Left ventricle myocardium inferior (tissue), 1 donor: ENCODE results near the gene ANKRD24. TPM values are rescaled to one million over a fixed set of nuclear protein-coding genes. Genes with fewer than 3 reads are reported as not detected.
"Not testable (repeated sequence)": the region's sequence is repeated elsewhere in the genome, so short reads cannot be mapped to it uniquely, and the experiment has no call there.

Source experiments
- DNase-seq: peaks from one replicate; pipeline ENCODE4 v3.0.0-alpha.2; 2020
- H3K27ac ChIP-seq: fragments of 200-600 bp; replicated peaks from 2 replicates; pipeline ENCODE4 v1.8.0; 2021
- H3K27me3 ChIP-seq: fragments of 200-600 bp; 2 replicates; pipeline ENCODE4 v1.8.0; 2021; ENCODE audit warnings: low read depth
- H3K36me3 ChIP-seq: fragments of 200-600 bp; 2 replicates; pipeline ENCODE4 v1.8.0; 2021
- H3K4me1 ChIP-seq: fragments of 200-600 bp; 2 replicates; pipeline ENCODE4 v1.8.0; 2021
- H3K4me3 ChIP-seq: fragments of 200-600 bp; 2 replicates; pipeline ENCODE4 v1.8.0; 2021; ENCODE audit warnings: mild to moderate bottlenecking, moderate library complexity
- H3K9me3 ChIP-seq: fragments of 200-600 bp; replicated peaks from 2 replicates; pipeline ENCODE4 v1.8.0; 2021
- CTCF ChIP-seq: fragments of 200-600 bp; IDR thresholded peaks from 2 replicates; pipeline ENCODE4 v1.8.0; 2021; ENCODE audit warnings: antibody characterized with exemption, mild to moderate bottlenecking, borderline replicate concordance
- intact Hi-C: fragments of 100-400 bp; cut with micrococcal nuclease; formaldehyde crosslinking; loops from one replicate; pipeline ENCODE4 v1.11.0; 2022
- total RNA-seq: library from RNA; stranded (reverse); fragmentation: NEBNext Ultra II Directional; extraction: Animal tissue kit (Norgen Biotek cat#: 25700); gene quantifications from one replicate; pipeline ENCODE4 v1.2.1, GENCODE V29; 2021
- donor health status: DM: no; HTN: yes; CAD: no; lungs with severe emphysema.

Gene ANKRD24
- total RNA-seq, 1 donor from 2014 or later, result 0.22 TPM

- H3K27ac ChIP-seq, result no peak overlapping the region
- H3K4me1 ChIP-seq, result peaks cover 9% of the 10 kb centered on the region
- H3K9me3 ChIP-seq, result no peaks in the 10 kb centered on the region
- no peaks in the 10 kb centered on the region for H3K36me3 ChIP-seq
- intact Hi-C loops, result no loop called here
- H3K4me3 ChIP-seq, result no peak overlapping the region
- no peak for DNase-seq
- peaks cover 26% of the 10 kb centered on the region for H3K27me3 ChIP-seq
- TF ChIP-seq CTCF, result no peak
Observed at GRCh38 chr19:4187313-4188122, 5.0 kb downstream of the ANKRD24 start.

DNA sequence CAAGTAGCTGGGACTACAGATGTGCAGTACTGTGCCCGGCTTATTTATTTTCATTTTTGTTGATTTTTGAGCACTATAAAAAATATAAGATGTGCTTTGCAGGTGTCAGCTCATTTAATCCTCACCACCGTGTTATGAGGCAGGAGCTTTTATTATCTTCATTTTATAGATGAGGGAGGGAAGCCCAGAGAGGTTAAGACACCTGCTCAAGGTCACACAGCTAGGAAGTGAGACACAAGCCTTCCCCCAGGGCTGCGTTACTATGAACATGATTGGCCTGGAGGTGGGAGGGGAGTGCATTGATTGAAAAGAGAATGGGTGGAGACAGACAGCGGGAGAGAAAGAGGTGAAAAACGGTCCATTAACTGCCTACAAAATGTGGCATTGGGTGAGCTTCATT, 7.2 kb downstream of the ANKRD24 start:
- Histone ChIP-seq H3K9me3 (no peaks in the 10 kb centered on the region), H3K27ac (no peak overlapping the region), H3K4me1 (no peaks in the 10 kb centered on the region), H3K4me3 (no peak overlapping the region), H3K36me3 (no peaks in the 10 kb centered on the region), H3K27me3 (peaks cover 47% of the 10 kb centered on the region)
- DNase-seq, result no peak
- intact Hi-C loops, result no loop called here
- TF ChIP-seq CTCF, result no peak

GRCh38 chr19:4192537-4192936, 10.0 kb downstream of the ANKRD24 start:
- intact Hi-C loops, DNase-seq: not testable (repeated sequence)

GRCh38 chr19:4194353-4194752, 11.9 kb downstream of the ANKRD24 start:
- no peak for DNase-seq
- no peak for TF ChIP-seq CTCF
- Histone ChIP-seq H3K4me1 (peaks cover 7% of the 10 kb centered on the region), H3K9me3 (no peaks in the 10 kb centered on the region), H3K27me3 (peaks cover 85% of the 10 kb centered on the region), H3K27ac (no peak overlapping the region), H3K4me3 (no peak overlapping the region), H3K36me3 (no peaks in the 10 kb centered on the region)
- intact Hi-C loops, result no loop called here

More at GRCh38 chr19:4192537-4192936, 10.0 kb downstream of the ANKRD24 start:
- H3K36me3 ChIP-seq, H3K4me1 ChIP-seq, H3K9me3 ChIP-seq, H3K27ac ChIP-seq, H3K4me3 ChIP-seq: not testable (repeated sequence)
- peaks cover 72% of the 10 kb centered on the region for H3K27me3 ChIP-seq

DNA sequence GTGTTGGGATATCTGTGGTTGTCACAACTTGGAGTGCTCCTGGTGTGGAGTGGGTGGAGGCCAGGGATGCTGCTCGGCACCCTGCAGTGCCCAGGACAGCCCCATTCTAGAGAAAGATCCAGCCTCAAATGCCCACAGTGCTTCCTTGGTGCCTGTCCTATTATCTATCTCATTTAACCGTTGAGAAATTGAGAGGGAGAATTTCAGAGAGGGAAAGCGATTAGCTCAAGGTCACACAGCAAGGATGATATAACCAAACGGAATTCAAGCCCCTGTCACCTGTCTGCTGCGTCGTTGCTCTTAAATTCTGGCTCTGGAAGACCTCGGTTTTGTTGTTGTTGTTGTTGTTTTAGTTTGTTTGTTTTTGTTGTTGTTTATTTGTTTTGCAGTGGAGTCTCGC, 13.5 kb downstream of the ANKRD24 start:
- Histone ChIP-seq H3K9me3 (no peaks in the 10 kb centered on the region), H3K4me3 (no peak overlapping the region), H3K27ac (no peak overlapping the region), H3K4me1 (peaks cover 7% of the 10 kb centered on the region), H3K36me3 (no peaks in the 10 kb centered on the region), H3K27me3 (peaks cover 92% of the 10 kb centered on the region)
- no peak for TF ChIP-seq CTCF
- intact Hi-C loops, result no loop called here
- DNase-seq, result no peak

GRCh38 chr19:4196587-4197148, 14.2 kb downstream of the ANKRD24 start:
- intact Hi-C loops, result no loop called here
- DNase-seq, result no peak

More at GRCh38 chr19:4196587-4197148, 14.2 kb downstream of the ANKRD24 start:
- no peaks in the 10 kb centered on the region for H3K9me3 ChIP-seq
- H3K4me1 ChIP-seq, result peaks cover 7% of the 10 kb centered on the region
- H3K27me3 ChIP-seq, result peaks cover 86% of the 10 kb centered on the region
- no peaks in the 10 kb centered on the region for H3K36me3 ChIP-seq
- no peak for TF ChIP-seq CTCF
- no peak overlapping the region for H3K4me3 ChIP-seq
- no peak overlapping the region for H3K27ac ChIP-seq
